ENCODE measurements around the gene FEM1B.
A peak's percentile ranks its signal among the peaks of the same experiment; 100 is the strongest.
"Not testable (repeated sequence)": the region's sequence is repeated elsewhere in the genome, so short reads cannot be mapped to it uniquely, and the experiment has no call there.

Gene FEM1B

DNA sequence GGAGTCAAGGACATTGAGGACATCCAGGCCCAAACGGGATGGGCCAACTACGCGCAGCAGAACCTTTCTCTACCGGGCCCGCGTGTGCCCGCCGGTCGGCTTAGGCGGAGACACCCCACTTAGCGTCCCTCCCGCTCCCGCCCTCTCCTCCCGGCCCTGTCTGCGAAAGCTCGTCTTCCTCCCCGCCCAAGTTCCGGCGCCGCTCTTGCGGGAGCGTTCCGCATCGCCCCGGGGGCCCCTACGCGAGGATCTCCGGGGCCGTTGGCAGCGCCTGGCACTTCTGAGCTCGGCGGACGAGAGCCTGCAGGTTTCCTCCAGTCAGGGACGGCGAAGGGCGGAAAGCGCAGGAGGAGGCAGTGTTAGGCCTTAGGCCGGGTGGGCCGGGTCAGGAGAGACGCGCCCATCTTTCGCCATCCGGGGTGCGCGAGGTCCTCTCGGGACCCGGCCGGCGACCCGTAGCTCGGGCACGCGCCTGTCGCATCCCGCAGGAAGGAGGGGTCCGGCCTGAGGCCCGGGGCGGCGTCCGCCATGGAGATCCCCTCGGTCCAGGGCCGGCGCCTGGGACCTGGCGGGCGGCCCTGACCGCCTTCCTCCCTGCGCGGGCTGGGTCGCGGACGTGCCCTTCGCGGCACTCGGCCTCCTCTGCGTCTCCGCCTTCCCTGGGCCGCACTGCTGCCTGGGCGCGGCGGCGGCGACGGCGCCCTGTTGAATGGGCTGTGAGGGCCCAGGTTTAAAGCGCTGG, at the start of gene FEM1B:
FEM1B (plus strand) TSS at position 143 of the 742 bp plus-strand sequence. CDS start 673 bp downstream, outside the sequence.
- peak; percentile 81 for DNase-seq (ENCODE audit: low read depth)

- no peak for DNase-seq (ENCODE audit: low read depth)
Observed at GRCh38 chr15:68228143-68228970, 49.2 kb upstream of the FEM1B start.

- no peak for DNase-seq (ENCODE audit: low read depth)
Observed at GRCh38 chr15:68228971-68229385, 48.6 kb upstream of the FEM1B start.

GRCh38 chr15:68229386-68230156, 48.0 kb upstream of the FEM1B start, which contains the start of gene CLN6:
Gene CLN6, minus strand, starts transcription at chr15:68229728. Its CDS starts 144 bp downstream, at chr15:68229584.
- peak; percentile 68 for DNase-seq (ENCODE audit: low read depth)

- no peak for DNase-seq (ENCODE audit: low read depth)
Observed at GRCh38 chr15:68230157-68231100, 47.1 kb upstream of the FEM1B start.

DNA sequence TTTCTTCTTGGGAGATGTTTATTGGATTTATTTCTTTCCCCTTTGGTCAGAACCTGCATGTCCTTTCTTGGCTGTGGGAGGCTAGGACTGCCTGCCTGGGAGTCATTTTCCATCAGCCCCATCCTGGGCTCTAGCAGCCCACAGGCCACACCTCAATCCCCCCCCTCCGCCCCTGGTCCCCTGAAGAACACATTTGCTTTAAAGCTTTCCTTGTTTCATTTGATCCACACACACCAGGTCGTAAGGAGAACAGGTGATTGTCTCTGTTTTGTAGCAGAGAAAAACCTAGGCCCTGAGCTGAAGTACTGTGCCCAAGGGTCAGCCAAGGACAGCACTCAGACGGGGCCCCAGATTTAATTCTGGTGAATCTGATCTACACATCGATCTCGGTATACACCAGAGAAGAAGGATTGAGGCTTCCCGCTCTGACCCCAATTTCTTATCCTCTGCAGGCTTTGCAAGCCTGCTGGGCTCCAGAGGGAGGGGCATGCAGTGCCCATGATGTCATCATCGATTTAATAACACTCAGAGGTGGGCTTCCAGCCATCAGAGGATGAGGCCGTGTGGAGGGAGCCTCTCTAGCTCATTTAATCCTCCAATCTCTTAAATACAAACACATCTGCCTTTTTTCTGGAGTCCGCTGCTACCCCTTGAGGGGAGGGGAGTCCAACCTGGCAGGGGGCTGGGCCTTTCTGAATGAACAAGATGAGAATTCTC, 46.3 kb upstream of the FEM1B start:
- no peak for DNase-seq (ENCODE audit: low read depth)

GRCh38 chr15:68232449-68232848, 45.1 kb upstream of the FEM1B start:
- DNase-seq (ENCODE audit: low read depth) = no peak

- DNase-seq (ENCODE audit: low read depth) = no peak
Observed at GRCh38 chr15:68232937-68233336, 44.6 kb upstream of the FEM1B start.

DNA sequence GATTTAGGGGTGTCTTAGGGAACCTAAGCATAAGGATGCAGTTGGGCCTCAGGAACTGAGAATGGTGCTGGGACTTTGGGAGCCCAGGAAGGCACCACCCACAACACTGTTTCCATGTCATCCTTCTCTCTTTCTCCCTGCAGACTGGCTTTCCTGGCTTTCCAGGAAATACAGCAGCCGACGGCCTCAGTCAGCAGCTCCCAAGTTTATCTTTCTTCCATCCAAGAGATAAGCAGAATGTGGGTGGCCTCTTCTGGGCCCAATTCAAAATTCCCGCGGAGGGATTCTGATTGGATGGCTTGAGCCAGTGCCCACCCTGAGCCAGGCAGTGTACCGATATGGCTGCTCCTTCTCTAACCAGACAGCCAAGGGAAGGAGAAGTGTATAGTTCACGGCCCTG, 43.5 kb upstream of the FEM1B start:
- no peak for DNase-seq (ENCODE audit: low read depth)

DNA sequence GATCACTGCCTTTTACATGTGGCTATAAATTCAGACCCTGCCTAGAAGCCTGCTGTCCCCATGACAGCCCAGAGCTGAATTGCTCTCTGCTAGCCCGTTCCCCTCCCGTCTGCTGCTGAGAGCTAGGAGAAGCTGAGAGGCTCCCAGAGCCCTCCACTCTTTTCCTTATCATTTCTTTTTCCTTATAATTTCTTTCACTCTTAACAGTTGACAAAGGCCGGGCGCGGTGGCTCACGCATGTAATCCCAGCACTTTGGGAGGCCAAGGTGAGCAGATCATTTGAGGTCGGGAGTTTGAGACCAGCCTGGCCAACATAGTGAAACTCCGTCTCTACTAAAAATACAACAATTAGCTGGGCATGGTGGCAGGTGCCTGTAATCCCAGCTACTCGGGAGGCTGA, 43.0 kb upstream of the FEM1B start:
- DNase-seq (ENCODE audit: low read depth) = not testable (repeated sequence)

GRCh38 chr15:68235022-68235421, 42.5 kb upstream of the FEM1B start:
- no peak for DNase-seq (ENCODE audit: low read depth)

GRCh38 chr15:68239025-68239424, 38.5 kb upstream of the FEM1B start:
- no peak for DNase-seq (ENCODE audit: low read depth)

GRCh38 chr15:68241088-68241935, 36.2 kb upstream of the FEM1B start:
- DNase-seq (ENCODE audit: low read depth) = no peak

DNA sequence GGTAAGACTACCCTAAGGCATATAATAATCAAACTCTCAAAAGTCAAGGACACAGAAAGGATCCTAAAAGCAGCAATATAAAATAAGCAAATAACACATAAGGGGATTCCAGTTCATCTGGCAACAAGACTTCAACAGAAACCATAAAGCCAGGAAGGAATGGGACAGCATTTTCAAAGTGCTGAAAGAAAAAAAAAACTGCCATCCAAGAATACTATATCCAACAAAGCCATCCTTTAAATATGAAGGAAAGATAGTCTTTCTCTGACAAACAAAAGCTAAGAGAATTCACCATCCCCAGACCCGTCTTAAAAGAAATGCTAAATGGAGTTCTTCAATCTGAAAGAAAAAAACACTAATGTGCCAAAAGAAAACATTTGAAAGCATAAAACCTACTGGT, 33.3 kb upstream of the FEM1B start:
- DNase-seq (ENCODE audit: low read depth) = no peak

GRCh38 chr15:68249058-68249713, 28.4 kb upstream of the FEM1B start:
- no peak for DNase-seq (ENCODE audit: low read depth)

DNA sequence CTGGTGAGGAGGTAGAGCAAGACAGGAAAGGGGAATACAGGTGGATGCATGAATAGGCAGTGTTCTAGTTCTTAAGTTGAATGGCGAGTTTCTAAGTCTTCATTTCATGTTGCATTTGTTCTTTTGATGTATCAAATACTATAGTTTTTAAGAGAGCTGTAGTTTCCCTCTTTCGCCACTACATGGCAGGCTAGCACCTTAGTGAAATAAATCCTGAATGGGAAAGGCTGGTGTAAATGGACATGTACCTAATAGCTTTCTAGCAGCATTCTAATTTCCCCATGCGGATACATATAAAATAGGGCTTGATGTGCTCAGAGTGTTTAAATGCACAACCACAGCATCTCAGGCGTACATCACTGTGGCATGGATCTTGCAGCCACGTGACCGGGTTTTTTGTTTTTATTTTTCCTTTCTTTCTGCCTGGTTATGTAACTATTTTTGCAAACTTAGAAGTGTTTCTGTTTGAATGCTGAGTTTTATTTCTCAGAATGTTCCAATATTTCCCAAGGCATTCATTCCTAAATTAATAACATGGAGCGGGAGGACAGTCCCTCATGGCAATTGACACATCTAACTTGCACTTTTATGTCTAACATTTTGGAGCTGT, 24.5 kb upstream of the FEM1B start:
- no peak for DNase-seq (ENCODE audit: low read depth)

- peak; percentile 55 for DNase-seq (ENCODE audit: low read depth)
Observed at GRCh38 chr15:68256675-68257450, 20.7 kb upstream of the FEM1B start.

GRCh38 chr15:68258692-68259091, 18.9 kb upstream of the FEM1B start:
- no peak for DNase-seq (ENCODE audit: low read depth)
